ENCODE data around the gene RRP36. TPM values are rescaled to one million over a fixed set of nuclear protein-coding genes. Genes with fewer than 3 reads are reported as not detected.

RRP36 gene
- total RNA-seq, 1 donor from 2014 or later, result 39.4 TPM

DNA sequence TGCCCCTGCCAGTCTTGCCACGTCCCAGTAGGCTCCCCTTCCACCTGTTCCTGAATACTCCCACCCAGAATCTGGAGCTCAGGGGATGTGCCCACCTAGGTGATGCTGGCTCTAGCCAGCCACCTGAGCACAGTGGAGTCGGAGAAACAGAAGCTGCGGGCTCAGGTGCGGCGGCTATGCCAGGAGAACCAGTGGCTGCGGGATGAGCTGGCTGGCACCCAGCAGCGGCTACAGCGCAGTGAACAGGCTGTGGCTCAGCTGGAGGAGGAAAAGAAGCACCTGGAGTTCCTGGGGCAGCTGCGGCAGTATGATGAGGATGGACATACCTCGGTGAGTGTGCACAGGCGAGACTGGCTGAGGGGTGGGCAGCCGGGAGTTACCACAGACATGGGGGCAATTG lies 41.4 kb downstream of the RRP36 start:
- Histone ChIP-seq H3K4me1 (peaks cover 20% of the 10 kb centered on the region), H3K9me3 (no peaks in the 10 kb centered on the region), H3K27me3 (no peaks in the 10 kb centered on the region), H3K4me3 (no peak overlapping the region), H3K27ac (no peak overlapping the region), H3K36me3 (peaks cover 38% of the 10 kb centered on the region)
- intact Hi-C loops (cut with DNase I), result no loop called here
- ATAC-seq, result no peak
- DNase-seq, result no peak
- TF ChIP-seq, protein P1, sequence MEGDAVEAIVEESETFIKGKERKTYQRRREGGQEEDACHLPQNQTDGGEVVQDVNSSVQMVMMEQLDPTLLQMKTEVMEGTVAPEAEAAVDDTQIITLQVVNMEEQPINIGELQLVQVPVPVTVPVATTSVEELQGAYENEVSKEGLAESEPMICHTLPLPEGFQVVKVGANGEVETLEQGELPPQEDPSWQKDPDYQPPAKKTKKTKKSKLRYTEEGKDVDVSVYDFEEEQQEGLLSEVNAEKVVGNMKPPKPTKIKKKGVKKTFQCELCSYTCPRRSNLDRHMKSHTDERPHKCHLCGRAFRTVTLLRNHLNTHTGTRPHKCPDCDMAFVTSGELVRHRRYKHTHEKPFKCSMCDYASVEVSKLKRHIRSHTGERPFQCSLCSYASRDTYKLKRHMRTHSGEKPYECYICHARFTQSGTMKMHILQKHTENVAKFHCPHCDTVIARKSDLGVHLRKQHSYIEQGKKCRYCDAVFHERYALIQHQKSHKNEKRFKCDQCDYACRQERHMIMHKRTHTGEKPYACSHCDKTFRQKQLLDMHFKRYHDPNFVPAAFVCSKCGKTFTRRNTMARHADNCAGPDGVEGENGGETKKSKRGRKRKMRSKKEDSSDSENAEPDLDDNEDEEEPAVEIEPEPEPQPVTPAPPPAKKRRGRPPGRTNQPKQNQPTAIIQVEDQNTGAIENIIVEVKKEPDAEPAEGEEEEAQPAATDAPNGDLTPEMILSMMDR (IDR thresholded peaks at IDR 0.05), result no peak

DNA sequence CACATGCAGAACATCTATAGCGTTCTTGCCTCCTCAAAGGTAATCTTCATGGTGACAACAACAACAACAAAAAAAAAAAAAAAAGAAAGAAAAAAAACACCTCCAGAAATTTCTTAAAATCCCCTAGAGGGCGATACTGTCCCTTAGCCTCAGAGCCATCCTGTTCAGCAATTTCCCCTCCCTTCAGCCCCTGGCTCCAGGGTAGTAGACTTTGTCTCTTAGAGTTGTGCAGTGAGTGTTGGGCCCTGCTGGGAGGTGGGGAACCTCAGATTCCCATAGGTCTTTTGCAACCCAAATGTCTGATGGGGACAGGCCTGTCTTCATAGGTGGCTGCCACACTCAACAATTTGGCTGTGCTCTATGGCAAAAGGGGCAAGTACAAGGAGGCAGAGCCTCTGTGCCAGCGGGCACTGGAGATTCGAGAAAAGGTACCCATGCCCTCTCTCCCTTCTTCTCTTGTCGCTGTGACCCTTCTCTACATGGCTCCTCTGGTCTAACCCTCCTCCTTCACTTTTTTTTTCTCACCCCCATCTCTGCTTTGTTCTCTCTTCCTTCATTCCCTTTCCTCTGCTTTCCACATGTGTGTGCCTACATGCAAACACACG lies 48.7 kb downstream of the RRP36 start:
- no peaks in the 10 kb centered on the region for H3K9me3 ChIP-seq
- ATAC-seq, result peak; percentile 75
- H3K4me3 ChIP-seq, result no peak overlapping the region
- H3K27me3 ChIP-seq, result no peaks in the 10 kb centered on the region
- peaks cover 21% of the 10 kb centered on the region for H3K36me3 ChIP-seq
- TF ChIP-seq, protein P1 (IDR thresholded peaks at IDR 0.05), result peak; percentile 48
- DNase-seq, result no peak
- no peaks in the 10 kb centered on the region for H3K4me1 ChIP-seq
- intact Hi-C loops (cut with DNase I), result loop anchor here (10.0 kb wide), 1 partner anchor 75 kb away; no protein-coding TSS in a partner anchor
- no peak overlapping the region for H3K27ac ChIP-seq

DNA sequence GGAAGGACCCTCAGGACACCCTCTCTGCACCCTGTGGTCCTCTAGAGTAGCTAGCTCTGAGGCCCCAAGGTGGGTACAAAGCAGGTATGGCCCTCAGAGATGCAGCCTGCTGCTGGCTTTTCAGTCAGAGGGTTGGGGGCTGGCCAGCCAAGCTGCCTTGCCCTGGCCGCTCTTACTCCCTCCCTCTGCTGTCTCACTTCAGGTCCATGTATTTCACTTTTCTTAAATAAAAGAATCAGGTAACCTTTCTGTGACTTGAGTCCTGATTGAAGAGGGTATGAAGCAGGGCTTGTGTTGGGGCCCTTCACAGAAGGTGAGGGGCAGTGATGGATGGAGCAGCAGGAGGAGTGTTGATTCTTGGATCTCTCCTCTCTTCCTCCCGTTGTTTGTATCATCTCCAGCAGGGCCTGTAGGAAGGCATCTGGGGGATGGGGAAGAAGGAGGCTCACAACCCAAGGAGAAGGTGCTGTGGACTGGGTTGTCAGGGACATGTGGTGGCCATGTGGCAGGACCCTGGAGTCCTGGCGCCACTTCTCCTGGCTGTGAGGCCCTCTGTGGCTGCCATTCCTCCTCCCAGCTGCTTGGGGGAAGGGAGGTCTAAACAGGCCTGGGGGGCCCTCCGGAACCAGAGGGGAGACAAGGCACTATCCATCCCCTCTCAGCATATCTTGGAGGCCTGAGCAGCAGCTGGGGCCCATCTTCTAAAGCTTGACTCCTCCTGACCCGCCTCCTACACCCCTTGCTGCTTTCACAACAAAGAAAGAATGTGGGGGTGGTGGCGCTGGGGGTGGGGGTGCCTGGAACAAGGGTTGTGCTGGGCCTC lies 53.6 kb downstream of the RRP36 start:
- DNase-seq (no peak), ATAC-seq (peak; percentile 46)
- intact Hi-C loops (cut with DNase I), result loop anchor here (10.0 kb wide), 1 partner anchor 70 kb away; no protein-coding TSS in a partner anchor
- H3K36me3 ChIP-seq, result no peaks in the 10 kb centered on the region
- peaks cover 14% of the 10 kb centered on the region for H3K4me1 ChIP-seq
- TF ChIP-seq, protein P1 (IDR thresholded peaks at IDR 0.05), result no peak
- no peak overlapping the region for H3K4me3 ChIP-seq
- H3K27ac ChIP-seq, result no peak overlapping the region
- H3K27me3 ChIP-seq, result no peaks in the 10 kb centered on the region
- H3K9me3 ChIP-seq, result no peaks in the 10 kb centered on the region

DNA sequence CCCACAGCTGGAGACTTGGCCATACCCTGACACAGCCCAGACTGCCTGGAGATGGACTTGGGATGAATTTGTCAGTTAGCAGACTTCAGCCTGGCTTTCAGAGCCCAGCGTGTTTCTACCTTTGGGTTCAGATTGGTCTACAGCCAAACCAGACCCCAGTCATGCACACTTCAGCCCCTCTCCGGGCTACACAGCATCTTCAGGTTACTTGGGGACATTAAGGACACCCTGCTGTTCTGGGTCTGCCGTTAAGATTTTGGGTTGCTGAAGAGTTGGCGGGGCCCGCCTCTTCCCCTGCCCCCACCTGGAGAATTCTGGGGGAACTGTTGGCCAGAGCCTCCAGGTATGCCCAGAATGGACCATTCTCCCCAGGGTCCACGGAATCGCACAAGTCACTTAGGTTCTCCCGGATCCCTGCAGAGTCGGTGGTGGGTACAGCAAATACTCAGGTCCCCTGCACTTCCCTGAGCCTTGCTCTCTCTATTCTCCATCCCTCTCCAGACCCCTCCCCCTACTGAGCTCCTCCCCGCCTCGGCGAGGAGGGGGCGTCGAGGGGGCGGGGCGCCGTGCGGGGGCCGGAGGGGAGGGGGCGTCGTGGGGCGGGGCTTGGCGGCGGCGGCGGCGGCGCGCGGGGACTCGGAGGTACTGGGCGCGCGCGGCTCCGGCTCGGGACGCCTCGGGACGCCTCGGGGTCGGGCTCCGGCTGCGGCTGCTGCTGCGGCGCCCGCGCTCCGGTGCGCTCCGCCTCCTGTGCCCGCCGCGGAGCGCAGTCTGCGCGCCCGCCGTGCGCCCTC lies 54.4 kb downstream of the RRP36 start, which contains the start of gene PTK7:
PTK7 (plus strand) TSS at position 645 of the 794 bp plus-strand sequence. CDS start 175 bp downstream, outside the sequence.
- Histone ChIP-seq H3K9me3 (no peaks in the 10 kb centered on the region), H3K36me3 (no peaks in the 10 kb centered on the region), H3K27me3 (no peaks in the 10 kb centered on the region), H3K4me1 (peaks cover 14% of the 10 kb centered on the region), H3K27ac (peak within 1 kb of the TSS; percentile 73), H3K4me3 (peak within 1 kb of the TSS; percentile 74)
- intact Hi-C loops (cut with DNase I), result loop anchor here (10.0 kb wide), 1 partner anchor 69 kb away; no protein-coding TSS in a partner anchor
- TF ChIP-seq, protein P1 (IDR thresholded peaks at IDR 0.05), result no peak
- peak; percentile 85 for DNase-seq
- peak; percentile 83 for ATAC-seq
